HG02840 (cell line): ENCODE measurements around the gene TESK1.
"Not testable (repeated sequence)": the region's sequence is repeated elsewhere in the genome, so short reads cannot be mapped to it uniquely, and the experiment has no call there.

ENCODE experiments used
- ATAC-seq: cut with Tn5 transposase; IDR thresholded peaks from one replicate; pipeline ENCODE4 v1.9.1; 2021; ENCODE audit warnings: mild to moderate bottlenecking, moderate library complexity, moderate number of reproducible peaks; ENCODE audit not compliant: unreplicated experiment, low FRiP score

TESK1 gene

GRCh38 chr9:35640431-35640830 lies 35.4 kb downstream of the TESK1 start:
- not testable (repeated sequence) for ATAC-seq

GRCh38 chr9:35641478-35641877 lies 36.4 kb downstream of the TESK1 start:
- not testable (repeated sequence) for ATAC-seq

- ATAC-seq, result no peak
Measured at GRCh38 chr9:35643046-35643445, 38.0 kb downstream of the TESK1 start.

GRCh38 chr9:35645736-35646135 lies 40.7 kb downstream of the TESK1 start:
- ATAC-seq, result not testable (repeated sequence)

GRCh38 chr9:35646153-35646532 lies 41.1 kb downstream of the TESK1 start:
- no peak for ATAC-seq

GRCh38 chr9:35646533-35647265 lies 41.6 kb downstream of the TESK1 start:
- ATAC-seq, result peak; percentile 72

GRCh38 chr9:35649431-35650340 lies 44.6 kb downstream of the TESK1 start:
- ATAC-seq, result no peak

- ATAC-seq, result no peak
Measured at GRCh38 chr9:35650341-35651158, 45.5 kb downstream of the TESK1 start, which contains the start of gene SIT1. TSS of gene SIT1 (minus strand) at chr9:35650931. CDS start at chr9:35650853, 78 bp downstream.

GRCh38 chr9:35651956-35652828 lies 47.1 kb downstream of the TESK1 start:
- no peak for ATAC-seq

- no peak for ATAC-seq
Measured at GRCh38 chr9:35652829-35653209, 47.8 kb downstream of the TESK1 start.

GRCh38 chr9:35653611-35654010 lies 48.5 kb downstream of the TESK1 start:
- no peak for ATAC-seq

- no peak for ATAC-seq
Measured at GRCh38 chr9:35656348-35656747, 51.3 kb downstream of the TESK1 start.

- no peak for ATAC-seq
Measured at GRCh38 chr9:35656831-35657545, 51.9 kb downstream of the TESK1 start.

GRCh38 chr9:35657546-35658136 lies 52.6 kb downstream of the TESK1 start, which contains the start of gene RMRP:
TSS of gene RMRP (minus strand) at chr9:35658019.
- ATAC-seq, result peak; percentile 85

GRCh38 chr9:35658137-35658967 lies 53.3 kb downstream of the TESK1 start, which contains the start of gene CCDC107:
TSS of gene CCDC107 (plus strand) at chr9:35658292. CDS start at chr9:35658380, 88 bp downstream.
- peak; percentile 64 for ATAC-seq

- ATAC-seq, result no peak
Measured at GRCh38 chr9:35658968-35659220, 53.8 kb downstream of the TESK1 start.

- no peak for ATAC-seq
Measured at GRCh38 chr9:35659340-35659739, 54.3 kb downstream of the TESK1 start.
